HG02943 (cell line): Measurements from ENCODE around the gene COMP.

Experiments used
- ATAC-seq: cut with Tn5 transposase; IDR thresholded peaks from one replicate; pipeline ENCODE4 v1.9.1; 2021; ENCODE audit warnings: mild to moderate bottlenecking, low read depth, moderate library complexity; ENCODE audit not compliant: unreplicated experiment

Gene COMP

GRCh38 chr19:18772620-18773587, 18.2 kb downstream of the COMP start:
- ATAC-seq = no peak

- no peak for ATAC-seq
These were observed 19.5 kb downstream of the COMP start for GRCh38 chr19:18771328-18772242.

- ATAC-seq = no peak
These were observed 20.3 kb downstream of the COMP start for GRCh38 chr19:18770663-18771327.

- ATAC-seq = no peak
These were observed 21.0 kb downstream of the COMP start for GRCh38 chr19:18769989-18770528.

- no peak for ATAC-seq
These were observed 21.9 kb downstream of the COMP start for GRCh38 chr19:18768997-18769891.

GRCh38 chr19:18768046-18768771, 22.9 kb downstream of the COMP start:
- ATAC-seq = no peak

- ATAC-seq = no peak
These were observed 25.9 kb downstream of the COMP start for GRCh38 chr19:18765224-18765623.

- no peak for ATAC-seq
These were observed 26.5 kb downstream of the COMP start for GRCh38 chr19:18764591-18765051.

GRCh38 chr19:18763674-18764590, 27.2 kb downstream of the COMP start:
- ATAC-seq = no peak

- ATAC-seq = no peak
These were observed 28.7 kb downstream of the COMP start for GRCh38 chr19:18762125-18763023.

- ATAC-seq = no peak
These were observed 29.5 kb downstream of the COMP start for GRCh38 chr19:18761531-18762110.

GRCh38 chr19:18760440-18761383, 30.4 kb downstream of the COMP start:
- no peak for ATAC-seq

- no peak for ATAC-seq
These were observed 31.1 kb downstream of the COMP start for GRCh38 chr19:18759995-18760426.

- no peak for ATAC-seq
These were observed 31.7 kb downstream of the COMP start for GRCh38 chr19:18759304-18759994.
